Activated naive CD8-positive, alpha-beta T cell (primary cell): ENCODE measurements around the gene POLR1D.
A peak's percentile ranks its signal among the peaks of the same experiment; 100 is the strongest.

Source experiments
- H3K27ac Mint-ChIP-seq: one replicate; pipeline ENCODE4 v1.8.0; 2021; ENCODE audit warnings: mixed read lengths
- H3K27me3 Mint-ChIP-seq: one replicate; pipeline ENCODE4 v1.8.0; 2021; ENCODE audit warnings: mixed read lengths
- H3K36me3 Mint-ChIP-seq: one replicate; pipeline ENCODE4 v1.8.0; 2021; ENCODE audit warnings: mixed read lengths
- H3K4me1 Mint-ChIP-seq: one replicate; pipeline ENCODE4 v1.8.0; 2021; ENCODE audit warnings: low read depth, mixed read lengths
- H3K4me3 Mint-ChIP-seq: one replicate; pipeline ENCODE4 v1.8.0; 2021; ENCODE audit warnings: mild to moderate bottlenecking, mixed read lengths
- H3K9me3 Mint-ChIP-seq: one replicate; pipeline ENCODE4 v1.8.0; 2021; ENCODE audit warnings: low read depth, mixed read lengths

The POLR1D gene, protein sequence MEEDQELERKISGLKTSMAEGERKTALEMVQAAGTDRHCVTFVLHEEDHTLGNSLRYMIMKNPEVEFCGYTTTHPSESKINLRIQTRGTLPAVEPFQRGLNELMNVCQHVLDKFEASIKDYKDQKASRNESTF

DNA sequence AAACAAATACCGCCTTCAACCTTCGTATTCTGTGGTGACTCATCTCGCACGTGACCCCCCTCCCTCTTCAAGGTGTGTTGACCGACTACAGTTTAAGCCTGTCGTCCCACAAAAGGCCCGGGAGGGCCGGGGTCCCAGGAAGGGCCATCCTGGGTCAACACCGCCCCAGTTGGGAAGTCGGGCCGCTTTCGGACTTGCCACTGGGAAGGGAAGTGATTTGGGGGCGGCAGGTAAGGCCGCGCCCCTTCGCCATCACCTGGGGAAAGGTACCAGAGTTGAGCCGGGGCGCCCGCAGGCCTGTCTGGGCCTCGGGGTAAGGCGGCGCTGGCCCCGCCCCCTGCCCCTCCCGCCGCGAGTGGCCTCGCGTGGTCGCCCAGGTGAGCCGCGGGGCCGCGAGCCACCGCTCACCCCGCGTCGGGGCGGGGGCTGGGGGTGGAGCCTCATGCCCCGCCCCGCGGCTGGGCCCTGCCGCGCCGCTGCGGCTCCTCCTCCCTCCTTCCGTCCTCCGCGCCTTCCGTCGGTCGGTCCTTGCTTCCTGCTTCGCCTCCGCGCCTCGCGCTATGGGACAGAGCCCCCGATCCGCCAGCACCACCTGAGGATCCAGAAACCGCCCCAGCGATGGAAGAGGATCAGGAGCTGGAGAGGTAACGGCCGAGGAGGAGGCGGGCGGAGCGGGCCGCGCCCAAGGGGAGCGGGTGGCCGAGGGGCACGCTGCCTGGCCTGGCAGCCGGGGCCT, at the start of gene POLR1D:
TSS of gene POLR1D (plus strand) at position 527 of the 736 bp plus-strand sequence. CDS start at position 619, 92 bp downstream.
- no peaks in the 10 kb centered on the region for H3K27me3 Mint-ChIP-seq
- peaks cover 21% of the 10 kb centered on the region for H3K36me3 Mint-ChIP-seq
- no peaks in the 10 kb centered on the region for H3K9me3 Mint-ChIP-seq
- peaks cover 66% of the 10 kb centered on the region for H3K4me1 Mint-ChIP-seq
- peak within 1 kb of the TSS; percentile 92 for H3K27ac Mint-ChIP-seq
- H3K4me3 Mint-ChIP-seq, result peak within 1 kb of the TSS; percentile 99

DNA sequence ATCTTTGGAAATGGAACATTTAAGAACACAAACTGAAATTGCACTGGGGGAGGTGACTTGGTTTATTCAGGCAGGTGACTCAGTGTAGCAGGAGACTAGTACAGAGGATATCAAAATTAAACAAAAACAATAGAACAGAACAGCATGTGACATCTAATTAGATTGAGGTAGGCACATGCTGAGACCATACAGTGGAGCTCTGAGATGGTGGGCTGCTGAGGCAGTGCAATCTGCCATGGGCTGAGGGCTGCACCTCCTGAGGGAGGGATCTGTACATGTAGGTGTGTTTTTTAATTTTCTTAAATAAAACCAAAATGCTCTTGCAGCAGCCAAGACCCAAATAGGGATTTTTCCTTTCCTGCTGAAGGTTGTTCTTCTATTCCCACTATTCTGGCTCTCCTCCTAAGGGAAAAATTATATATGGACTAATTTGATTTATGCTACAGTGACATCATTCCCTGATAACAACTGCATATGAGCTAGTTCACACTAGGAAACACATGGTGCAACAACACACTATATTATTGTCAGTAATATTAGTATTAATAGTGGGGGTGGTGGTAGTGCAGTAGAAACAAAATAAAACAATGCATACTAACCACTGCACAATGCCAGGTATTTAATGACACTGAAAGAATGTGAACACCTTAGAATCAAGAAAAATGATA, 49.3 kb upstream of the POLR1D start:
- Mint-ChIP-seq H3K27me3 (no peaks in the 10 kb centered on the region), H3K36me3 (peaks cover 19% of the 10 kb centered on the region), H3K4me1 (peaks cover 16% of the 10 kb centered on the region), H3K27ac (no peak overlapping the region), H3K9me3 (no peaks in the 10 kb centered on the region), H3K4me3 (no peak overlapping the region)

DNA sequence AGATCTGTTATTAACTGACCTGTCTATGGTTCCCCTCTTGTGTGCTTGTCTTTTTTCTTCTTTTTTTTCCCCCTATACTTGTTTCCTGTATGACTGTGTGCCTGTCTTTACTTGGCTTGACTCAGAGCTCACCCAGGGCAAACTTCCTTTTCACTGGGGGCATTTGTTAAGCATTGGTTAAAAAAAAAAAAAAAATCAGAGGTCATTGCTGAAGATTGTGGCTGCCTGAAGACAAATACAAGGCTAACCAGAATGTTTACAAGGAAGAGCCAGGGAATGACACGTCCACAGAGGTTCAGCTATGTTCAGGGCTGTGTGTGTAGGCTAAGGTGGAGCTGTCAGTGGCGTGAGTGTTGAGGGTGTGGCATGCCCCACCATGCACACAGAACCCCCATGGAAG, 48.4 kb upstream of the POLR1D start:
- Mint-ChIP-seq H3K36me3 (peaks cover 19% of the 10 kb centered on the region), H3K27me3 (no peaks in the 10 kb centered on the region), H3K4me1 (peaks cover 16% of the 10 kb centered on the region), H3K9me3 (no peaks in the 10 kb centered on the region), H3K27ac (no peak overlapping the region), H3K4me3 (no peak overlapping the region)

DNA sequence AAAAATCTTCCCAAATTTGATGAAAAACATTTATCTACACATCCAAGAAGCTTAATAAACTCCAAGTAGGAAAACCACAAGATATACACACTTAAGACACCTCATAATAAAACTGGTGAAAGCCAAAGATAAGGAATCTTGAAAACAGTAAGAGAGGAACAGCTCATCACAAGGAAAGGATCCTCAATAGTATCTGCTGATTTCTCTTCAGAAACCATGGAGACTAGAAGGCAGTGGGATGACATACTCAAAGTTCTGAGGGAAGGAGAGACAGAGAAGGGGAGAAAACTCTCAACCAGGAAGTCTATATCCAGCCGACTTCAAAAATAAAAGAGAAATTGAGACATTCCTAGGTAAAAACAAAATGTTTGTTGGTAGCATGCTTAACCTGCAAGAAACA, 47.0 kb upstream of the POLR1D start:
- H3K36me3 Mint-ChIP-seq, result peaks cover 13% of the 10 kb centered on the region
- H3K27ac Mint-ChIP-seq, result no peak overlapping the region
- H3K4me1 Mint-ChIP-seq, result peaks cover 18% of the 10 kb centered on the region
- no peak overlapping the region for H3K4me3 Mint-ChIP-seq
- no peaks in the 10 kb centered on the region for H3K27me3 Mint-ChIP-seq
- H3K9me3 Mint-ChIP-seq, result no peaks in the 10 kb centered on the region

DNA sequence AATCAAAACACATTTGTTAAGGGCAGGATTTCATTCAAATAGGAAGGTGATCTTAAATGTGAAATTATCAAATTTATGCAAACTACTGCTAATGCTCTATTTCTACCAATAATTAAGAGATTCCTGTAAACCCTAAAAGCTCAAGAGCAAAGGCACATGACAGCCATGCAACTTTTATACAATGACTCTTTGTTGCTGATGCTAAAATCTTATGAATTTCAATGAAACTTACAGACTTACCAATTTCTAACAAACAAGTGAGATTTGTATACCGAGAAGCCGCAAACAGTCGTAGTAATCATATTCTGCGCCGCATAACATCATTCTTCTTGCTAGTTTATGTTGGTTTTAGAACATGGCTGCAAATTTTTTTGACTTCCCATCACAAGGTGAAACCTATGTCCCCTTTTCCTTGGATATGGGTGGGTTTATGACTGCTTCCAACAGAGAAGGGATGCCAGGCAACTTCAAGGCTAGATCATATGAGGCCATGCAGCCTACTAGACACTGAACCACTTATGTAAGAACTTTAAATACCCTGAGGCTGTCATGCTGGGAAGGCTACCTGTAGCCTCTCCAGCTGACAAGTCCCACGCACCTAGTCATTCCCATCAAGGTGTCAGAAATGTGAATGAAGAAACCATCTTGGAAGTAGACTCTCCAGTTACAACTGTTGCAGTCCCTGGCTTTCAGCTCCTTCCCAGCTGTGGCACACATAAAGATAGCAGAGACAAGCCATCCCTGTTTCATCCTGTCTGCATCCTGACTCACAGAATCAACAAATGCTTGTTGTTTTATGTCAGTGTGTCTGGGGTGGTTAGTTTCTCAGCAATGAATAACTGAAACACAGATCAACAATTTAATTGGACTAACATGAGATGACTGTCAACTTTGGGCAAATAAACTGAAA, 43.3 kb upstream of the POLR1D start:
- no peaks in the 10 kb centered on the region for H3K27me3 Mint-ChIP-seq
- no peaks in the 10 kb centered on the region for H3K9me3 Mint-ChIP-seq
- no peak overlapping the region for H3K4me3 Mint-ChIP-seq
- H3K27ac Mint-ChIP-seq, result no peak overlapping the region
- H3K4me1 Mint-ChIP-seq, result peaks cover 13% of the 10 kb centered on the region
- peaks cover 12% of the 10 kb centered on the region for H3K36me3 Mint-ChIP-seq

DNA sequence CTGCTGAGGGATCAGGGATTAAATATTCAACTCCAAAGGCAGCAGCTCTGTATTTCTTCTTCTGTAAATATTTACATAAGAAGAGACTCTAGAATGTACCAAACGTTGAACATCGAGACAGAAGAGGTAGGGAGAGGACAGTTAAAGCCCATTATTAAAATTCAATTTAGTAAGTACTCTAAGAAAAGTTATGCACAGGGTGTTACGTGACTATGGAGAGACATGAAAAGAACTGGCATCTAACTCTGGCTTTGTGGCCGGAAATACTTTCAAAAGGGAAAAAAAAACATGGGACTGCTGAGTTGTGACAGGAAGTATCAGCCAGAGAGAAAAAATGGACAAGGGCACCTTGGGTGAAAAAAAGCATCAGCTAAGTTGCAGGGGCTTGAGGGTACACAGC, 38.0 kb upstream of the POLR1D start:
- peak overlapping the region; percentile 39 for H3K4me3 Mint-ChIP-seq
- peaks cover 36% of the 10 kb centered on the region for H3K4me1 Mint-ChIP-seq
- no peak overlapping the region for H3K27ac Mint-ChIP-seq

DNA sequence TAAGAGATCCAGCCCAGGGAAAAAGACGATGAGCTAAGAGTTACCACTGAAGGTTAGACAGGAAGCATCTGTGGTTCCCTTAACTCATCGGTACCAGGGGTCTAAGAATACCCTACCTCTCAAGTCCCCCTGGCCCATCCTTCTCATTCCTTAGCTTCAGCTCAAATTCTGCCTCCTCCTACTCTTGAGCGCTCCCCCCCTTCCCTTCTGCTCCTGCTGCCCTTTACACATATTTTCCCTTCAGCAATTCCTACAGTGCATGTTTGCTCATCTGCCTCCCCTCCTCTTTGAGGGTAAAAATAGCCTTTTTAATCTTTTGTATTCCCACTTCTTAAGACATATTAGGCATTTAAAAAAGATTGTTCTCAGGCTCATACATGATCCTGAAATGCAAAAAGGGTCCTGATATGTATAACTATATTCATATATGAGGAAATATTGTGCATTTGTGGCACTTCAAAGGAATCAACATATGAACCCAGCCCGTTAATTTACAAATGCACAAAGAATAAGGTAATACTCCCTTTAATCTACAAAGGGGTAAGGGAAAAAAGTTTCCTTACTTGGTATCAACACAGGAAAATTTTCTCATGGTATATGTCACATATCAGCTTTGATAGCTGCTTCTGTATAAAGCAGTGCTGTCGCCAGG, 34.5 kb upstream of the POLR1D start:
- Mint-ChIP-seq H3K36me3 (peaks cover 7% of the 10 kb centered on the region), H3K27ac (peak overlapping the region; percentile 47), H3K9me3 (peaks cover 3% of the 10 kb centered on the region), H3K27me3 (no peaks in the 10 kb centered on the region), H3K4me3 (no peak overlapping the region), H3K4me1 (peaks cover 34% of the 10 kb centered on the region)

More for the DNA sequence above, 38.0 kb upstream of the POLR1D start:
- Mint-ChIP-seq H3K9me3 (no peaks in the 10 kb centered on the region), H3K36me3 (peaks cover 3% of the 10 kb centered on the region), H3K27me3 (no peaks in the 10 kb centered on the region)

DNA sequence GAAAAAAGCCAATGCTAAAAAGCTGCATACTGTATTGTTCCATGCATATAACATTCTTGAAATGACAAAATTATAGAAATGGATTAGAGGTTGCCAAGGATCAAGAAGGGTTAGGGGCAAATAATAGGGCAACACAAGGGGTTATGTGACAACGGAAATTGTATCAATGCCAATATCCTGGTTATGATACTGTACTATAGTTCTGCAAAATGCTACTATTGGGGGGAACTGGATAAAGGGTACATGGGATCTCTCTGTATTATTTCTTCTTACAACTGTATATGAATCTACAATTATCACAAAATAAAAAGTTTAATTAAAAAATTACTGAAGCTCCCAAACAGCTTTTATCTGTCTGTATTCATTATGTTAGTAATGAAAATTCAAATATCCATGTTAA, 33.3 kb upstream of the POLR1D start:
- no peak overlapping the region for H3K4me3 Mint-ChIP-seq
- peaks cover 30% of the 10 kb centered on the region for H3K4me1 Mint-ChIP-seq
- peaks cover 3% of the 10 kb centered on the region for H3K9me3 Mint-ChIP-seq
- peaks cover 7% of the 10 kb centered on the region for H3K36me3 Mint-ChIP-seq
- H3K27me3 Mint-ChIP-seq, result no peaks in the 10 kb centered on the region
- no peak overlapping the region for H3K27ac Mint-ChIP-seq

DNA sequence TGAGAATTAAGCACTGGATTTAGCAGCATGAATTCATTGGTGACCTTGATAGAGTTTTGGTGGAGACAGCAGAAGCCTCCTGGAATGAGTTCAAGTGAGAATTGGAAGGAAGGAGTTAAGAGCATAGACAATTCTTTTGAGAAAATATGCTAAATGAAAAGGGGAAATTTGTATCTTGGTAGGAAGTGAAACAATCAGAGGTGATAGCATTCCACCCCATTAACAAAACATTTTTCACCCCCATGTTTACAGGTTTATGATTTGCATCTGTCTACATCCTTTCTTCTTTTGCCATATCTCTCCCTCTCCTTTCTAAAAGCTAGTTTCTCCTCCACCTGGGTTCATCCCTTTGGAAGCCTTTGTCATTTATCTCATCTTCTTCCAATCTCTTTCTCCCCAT, 28.8 kb upstream of the POLR1D start:
- H3K4me1 Mint-ChIP-seq, result peaks cover 5% of the 10 kb centered on the region
- H3K27ac Mint-ChIP-seq, result no peak overlapping the region
- peaks cover 7% of the 10 kb centered on the region for H3K36me3 Mint-ChIP-seq
- H3K9me3 Mint-ChIP-seq, result peaks cover 3% of the 10 kb centered on the region
- no peak overlapping the region for H3K4me3 Mint-ChIP-seq
- H3K27me3 Mint-ChIP-seq, result no peaks in the 10 kb centered on the region

DNA sequence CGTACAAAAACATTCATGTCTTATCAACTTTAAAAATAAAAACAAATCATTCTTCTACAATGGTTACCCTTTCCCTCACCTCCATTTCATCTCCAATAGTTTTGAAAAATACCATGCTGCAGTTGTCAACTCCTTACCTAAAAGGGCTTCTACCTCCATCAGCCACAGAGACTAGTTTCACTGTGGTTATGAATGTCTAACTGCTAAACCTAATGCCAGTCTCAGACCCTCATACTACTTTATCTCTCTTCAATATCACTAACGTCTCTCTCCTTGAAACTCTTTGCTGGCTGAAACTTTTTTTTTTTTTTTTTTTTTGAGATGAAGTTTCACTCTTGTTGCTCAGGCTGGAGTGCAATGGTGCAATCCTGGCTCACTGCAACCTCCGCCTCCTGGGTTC, 28.4 kb upstream of the POLR1D start:
- H3K36me3 Mint-ChIP-seq, result peaks cover 5% of the 10 kb centered on the region
- H3K9me3 Mint-ChIP-seq, result peaks cover 3% of the 10 kb centered on the region
- H3K4me1 Mint-ChIP-seq, result peaks cover 2% of the 10 kb centered on the region
- no peak overlapping the region for H3K27ac Mint-ChIP-seq
- H3K4me3 Mint-ChIP-seq, result no peak overlapping the region
- no peaks in the 10 kb centered on the region for H3K27me3 Mint-ChIP-seq

DNA sequence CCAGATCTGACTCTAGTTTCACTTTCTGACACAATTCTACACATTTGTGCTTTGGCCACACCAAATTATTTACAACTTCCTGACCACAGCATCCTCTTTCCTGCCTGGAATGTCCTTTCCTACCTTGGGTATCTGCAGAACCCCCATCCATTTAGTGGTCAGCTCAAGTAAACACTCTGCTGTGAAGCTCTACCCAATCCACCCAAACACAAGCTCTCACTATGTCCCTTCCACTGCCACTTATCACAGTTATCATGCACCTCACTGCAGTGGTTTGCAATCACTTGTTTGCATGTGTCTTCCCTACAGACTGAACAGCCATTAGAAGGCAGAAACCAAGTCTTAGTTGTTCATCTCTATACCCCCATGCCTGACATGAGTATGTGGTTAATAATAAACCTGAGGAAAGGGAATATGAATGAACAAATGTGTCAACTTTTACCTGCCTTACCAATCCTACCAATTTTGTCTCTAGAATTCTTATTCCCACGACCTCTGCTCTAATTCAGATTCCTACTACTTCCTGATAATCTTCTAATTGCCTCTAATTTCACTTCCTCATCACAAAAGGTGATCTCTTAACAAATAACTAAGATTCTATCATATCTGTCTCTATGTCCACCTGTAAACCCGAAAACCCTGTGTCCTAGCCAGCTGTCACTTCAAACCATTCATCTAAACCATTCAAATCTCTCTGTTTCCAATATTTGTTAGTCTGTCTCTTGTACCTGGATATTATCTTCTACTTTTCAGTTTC, 26.5 kb upstream of the POLR1D start:
- no peaks in the 10 kb centered on the region for H3K36me3 Mint-ChIP-seq
- H3K4me1 Mint-ChIP-seq, result peaks cover 5% of the 10 kb centered on the region
- no peaks in the 10 kb centered on the region for H3K27me3 Mint-ChIP-seq
- H3K27ac Mint-ChIP-seq, result no peak overlapping the region
- no peaks in the 10 kb centered on the region for H3K9me3 Mint-ChIP-seq
- no peak overlapping the region for H3K4me3 Mint-ChIP-seq

DNA sequence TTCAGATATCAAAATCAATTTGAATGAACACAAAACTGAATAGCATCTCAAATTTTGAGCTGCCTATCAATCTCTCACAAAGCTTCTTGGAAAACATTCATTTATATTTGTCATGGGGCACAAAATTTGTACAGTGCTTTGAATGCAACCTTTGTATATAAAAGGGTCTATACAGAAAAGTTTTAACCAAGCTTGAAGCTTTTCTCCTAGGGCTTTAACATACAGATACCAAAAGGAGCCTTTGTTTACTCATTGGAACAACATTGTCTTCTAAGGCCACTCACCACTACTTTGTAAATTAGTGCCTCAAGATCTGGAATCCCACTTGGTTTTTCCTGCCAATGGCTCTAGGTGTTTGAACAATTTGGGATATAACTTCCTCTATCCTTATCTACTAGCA, 22.6 kb upstream of the POLR1D start:
- no peak overlapping the region for H3K4me3 Mint-ChIP-seq
- H3K9me3 Mint-ChIP-seq, result no peaks in the 10 kb centered on the region
- H3K4me1 Mint-ChIP-seq, result peaks cover 10% of the 10 kb centered on the region
- H3K27me3 Mint-ChIP-seq, result no peaks in the 10 kb centered on the region
- peaks cover 3% of the 10 kb centered on the region for H3K36me3 Mint-ChIP-seq
- no peak overlapping the region for H3K27ac Mint-ChIP-seq

DNA sequence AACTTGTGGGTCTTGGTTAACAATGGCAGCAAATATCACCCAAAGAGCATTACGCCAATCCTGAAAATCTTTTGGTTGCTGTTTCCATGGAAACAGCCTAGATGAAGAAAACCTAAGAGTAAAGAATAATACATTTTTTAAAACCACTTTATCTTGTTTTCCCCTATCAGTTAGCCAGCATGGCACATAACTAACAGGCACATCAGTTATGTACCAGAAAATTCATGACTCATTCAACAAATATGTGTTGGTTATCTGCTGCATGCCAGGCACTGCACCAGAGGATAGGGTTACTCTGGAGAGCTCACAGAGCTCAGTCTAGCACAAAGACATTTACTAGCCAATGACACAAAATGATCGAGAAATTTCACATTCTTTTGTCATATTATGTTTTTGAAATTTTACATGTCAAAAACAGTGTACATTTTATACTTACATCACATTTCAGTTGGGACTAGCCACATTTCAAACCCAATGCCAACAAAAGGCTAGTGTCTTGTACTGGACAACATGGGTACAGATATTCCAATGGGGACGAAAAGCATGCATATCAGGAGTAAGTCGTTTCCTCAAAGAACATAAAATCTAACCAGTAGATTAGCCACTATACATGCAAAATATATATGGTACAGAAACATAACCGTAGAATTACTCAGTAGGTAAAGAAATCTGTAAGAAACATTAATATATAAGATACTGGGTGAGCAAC, 21.7 kb upstream of the POLR1D start:
- Mint-ChIP-seq H3K4me1 (peaks cover 10% of the 10 kb centered on the region), H3K27ac (no peak overlapping the region), H3K36me3 (peaks cover 3% of the 10 kb centered on the region), H3K9me3 (no peaks in the 10 kb centered on the region), H3K4me3 (no peak overlapping the region), H3K27me3 (no peaks in the 10 kb centered on the region)
